Tibial nerve (tissue), 4 donors: ENCODE data around the gene FANCC. TPM values are rescaled to one million over a fixed set of nuclear protein-coding genes. Genes with fewer than 3 reads are reported as not detected.

ENCODE experiments used
- DNase-seq, 2 donors: peaks; one replicate each; pipeline ENCODE4 v3.0.0-alpha.2; 2019; ENCODE audit warnings: low spot score in 2 of 2
- H3K27ac ChIP-seq, 4 donors: fragments of 200-600 bp; sonication (generic) in 3 of 4; one replicate each; pipeline ENCODE4 v1.5.1; 2017 to 2019; ENCODE audit warnings: mild to moderate bottlenecking in 1 of 4
- H3K27me3 ChIP-seq, 2 donors: fragments of 200-600 bp; sonication (generic) in 1 of 2; one replicate each; pipeline versions ENCODE4 v1.5.1 to v1.6.0; 2017 to 2019
- H3K36me3 ChIP-seq, 3 donors: fragments of 200-600 bp; sonication (generic); one replicate each; pipeline ENCODE4 v1.5.1; 2018 to 2019
- H3K4me1 ChIP-seq, 4 donors: fragments of 200-600 bp; sonication (generic) in 3 of 4; one replicate each; pipeline ENCODE4 v1.5.1; 2017 to 2019
- H3K4me3 ChIP-seq, 4 donors: fragments of 200-600 bp; sonication (generic) in 3 of 4; one replicate each; pipeline ENCODE4 v1.5.1; 2017 to 2019; ENCODE audit warnings: mild to moderate bottlenecking in 1 of 4, moderate library complexity in 1 of 4
- H3K9me3 ChIP-seq, 4 donors: fragments of 200-600 bp; sonication (generic) in 3 of 4; one replicate each; pipeline ENCODE4 v1.5.1; 2017 to 2019
- CTCF ChIP-seq, 5 experiments: fragments of 200-600 bp in 3 of 5; fragments of 450-650 bp in 2 of 5; sonication (generic) in 3 of 5; IDR thresholded peaks; one replicate each; pipeline ENCODE4 v1.5.1; 2016 to 2019; ENCODE audit warnings: antibody characterized with exemption in 5 of 5, mild to moderate bottlenecking in 3 of 5, moderate library complexity in 2 of 5
- EP300 ChIP-seq, 2 donors: sonication (generic); formaldehyde crosslinking; IDR thresholded peaks; one replicate each; pipeline ENCODE4 v1.6.1; 2017; ENCODE audit warnings: antibody characterized with exemption in 2 of 2, mild to moderate bottlenecking in 1 of 2
- POLR2A ChIP-seq, 2 donors: fragments of 450-650 bp; IDR thresholded peaks; one replicate each; pipeline ENCODE4 v1.6.1; 2017; ENCODE audit warnings: antibody characterized with exemption in 2 of 2, mild to moderate bottlenecking in 2 of 2, moderate library complexity in 2 of 2
- WGBS, 2 donors: methylation state at CpG; one replicate each; pipeline ENCODE4 v1.1.5; 2018; 5-methylcytosine and 5-hydroxymethylcytosine counted together
- total RNA-seq, 4 donors: library from RNA; depleted of rRNA; stranded (reverse); fragments of >200 nt; gene quantifications; one replicate each; pipeline ENCODE4 v1.1.0, GENCODE V29; 2016

Gene FANCC
- total RNA-seq, 4 donors from 2014 or later, result 6.5 to 12.6 (median 10.2) TPM

DNA sequence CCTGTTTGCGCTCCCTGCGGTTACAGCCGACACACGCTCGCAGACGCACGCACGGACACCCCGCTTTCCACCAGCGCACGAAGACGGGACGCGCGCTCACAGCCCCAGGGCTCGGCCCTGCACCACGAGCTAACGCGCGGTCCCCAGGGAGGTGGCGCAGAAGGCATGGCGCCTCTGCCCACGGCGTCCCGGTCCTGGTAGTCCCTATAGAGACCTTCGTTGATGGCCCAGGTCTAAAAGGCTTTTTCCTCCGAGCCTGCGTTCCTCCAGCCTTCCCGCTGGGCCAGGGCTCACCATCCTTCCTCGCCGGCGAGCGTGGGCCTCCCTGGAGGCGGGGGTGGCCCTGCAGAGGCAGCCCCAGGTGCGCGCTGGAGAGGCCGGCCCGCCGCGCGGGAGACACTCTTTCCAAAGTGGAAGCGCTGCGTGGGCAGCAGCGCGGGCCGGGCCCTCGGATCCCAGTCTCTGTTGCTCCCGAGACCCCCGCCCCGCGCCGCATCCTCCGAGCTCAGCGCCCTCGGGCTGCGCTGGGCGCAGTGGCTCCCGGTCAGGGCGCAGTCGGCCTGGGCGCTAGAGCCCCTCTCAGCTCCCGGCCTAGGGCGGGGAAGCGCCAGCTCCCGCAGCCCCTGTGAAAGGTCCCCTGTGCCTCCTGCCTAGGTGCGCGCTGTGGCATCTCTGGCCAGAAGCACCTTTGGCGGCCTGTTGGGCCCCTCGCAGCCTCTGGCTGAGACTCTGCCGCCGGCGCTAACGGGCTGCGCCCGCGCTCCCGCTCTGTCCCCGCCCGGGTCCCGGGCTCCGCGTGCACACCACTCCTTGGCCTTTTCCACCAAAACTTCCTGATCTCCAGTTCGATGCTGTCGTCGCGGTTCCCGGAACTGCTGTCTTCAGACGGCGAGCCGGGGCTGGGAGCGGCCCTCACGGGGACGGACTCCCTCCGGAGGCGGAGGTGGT lies 31.9 kb upstream of the FANCC start:
- H3K4me1 ChIP-seq, result peaks cover 0 to 15% (median 7%) of the 10 kb centered on the region in 4 donors
- no peaks in the 10 kb centered on the region for H3K36me3 ChIP-seq
- no peak overlapping the region for H3K27ac ChIP-seq
- no peaks in the 10 kb centered on the region for H3K9me3 ChIP-seq
- WGBS, 2 donors, result 7 to 11% methylated on average over 34 to 69 of the region's 95 CpGs
- TF ChIP-seq EP300 (IDR thresholded peaks at IDR 0.05), result no peak
- no peak for TF ChIP-seq CTCF (IDR thresholded peaks at IDR 0.05)
- no peak for TF ChIP-seq POLR2A (IDR thresholded peaks at IDR 0.05)
- H3K4me3 ChIP-seq, result peak overlapping the region; percentile 7 to 47 (median 22)
- H3K27me3 ChIP-seq, result peaks cover 0 to 31% of the 10 kb centered on the region in 2 donors
- no peak for DNase-seq

DNA sequence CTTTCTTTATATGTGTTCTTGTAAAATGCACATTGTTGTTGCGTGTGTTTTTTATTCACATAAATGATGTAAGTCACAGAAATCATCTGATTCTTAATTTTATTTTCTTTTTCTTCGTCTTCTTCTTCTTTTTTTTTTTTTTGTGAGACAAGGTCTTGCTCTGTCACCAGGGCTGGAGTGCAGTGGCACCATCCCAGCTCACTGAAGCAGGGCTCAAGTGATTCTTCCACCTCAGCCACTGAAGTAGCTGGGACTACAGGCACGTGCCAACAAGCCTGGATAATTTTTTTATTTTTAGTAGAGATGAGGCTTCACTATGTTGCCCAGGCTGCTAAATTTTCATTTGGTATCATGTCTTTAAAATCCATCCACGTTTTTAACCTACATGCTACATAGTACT lies 28.5 kb upstream of the FANCC start:
- no peak overlapping the region for H3K27ac ChIP-seq
- DNase-seq, result no peak
- H3K27me3 ChIP-seq, result peaks cover 0 to 30% of the 10 kb centered on the region in 2 donors
- TF ChIP-seq POLR2A (IDR thresholded peaks at IDR 0.05), result no peak
- TF ChIP-seq CTCF (IDR thresholded peaks at IDR 0.05), result no peak
- TF ChIP-seq EP300 (IDR thresholded peaks at IDR 0.05), result no peak
- no peak overlapping the region for H3K4me3 ChIP-seq
- H3K36me3 ChIP-seq, result no peaks in the 10 kb centered on the region
- no peaks in the 10 kb centered on the region for H3K9me3 ChIP-seq
- H3K4me1 ChIP-seq, result peaks cover 0 to 15% (median 7%) of the 10 kb centered on the region in 4 donors
- WGBS, 2 donors, result 79 to 82% methylated on average over 4 of the region's 4 CpGs

DNA sequence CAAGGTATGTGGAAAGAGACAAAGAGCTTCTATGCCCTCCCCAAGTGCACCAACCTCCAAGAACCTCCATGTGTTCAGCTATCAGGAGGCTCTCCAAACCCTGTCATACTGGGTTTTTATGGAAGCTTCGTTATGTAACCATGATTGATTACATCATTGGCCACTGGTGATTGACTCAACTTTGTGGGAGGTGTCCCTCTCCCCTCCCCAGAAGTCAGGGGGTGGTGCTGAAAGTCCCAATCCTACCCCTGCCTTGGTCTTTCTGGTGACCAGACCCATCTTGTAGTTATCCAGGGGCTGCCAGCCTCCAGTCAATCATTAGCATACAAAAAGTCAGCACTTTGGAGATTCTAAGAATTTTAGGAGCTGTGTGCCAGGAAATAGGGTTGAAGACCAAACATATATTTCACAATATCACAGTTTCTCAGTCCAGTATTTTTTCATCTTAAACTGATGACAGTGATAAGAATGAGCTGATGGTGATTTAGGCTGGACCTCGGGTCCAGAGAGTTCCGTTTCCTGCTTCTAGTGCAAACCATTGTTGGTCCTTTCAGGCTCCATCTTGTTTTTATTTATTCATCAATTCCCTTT lies 27.3 kb upstream of the FANCC start:
- Histone ChIP-seq H3K4me3 (no peak overlapping the region), H3K9me3 (no peaks in the 10 kb centered on the region), H3K27me3 (peaks cover 0 to 19% of the 10 kb centered on the region in 2 donors), H3K36me3 (no peaks in the 10 kb centered on the region), H3K4me1 (peaks cover 0 to 13% (median 7%) of the 10 kb centered on the region in 4 donors), H3K27ac (no peak overlapping the region)
- TF ChIP-seq POLR2A (IDR thresholded peaks at IDR 0.05) (no peak), EP300 (IDR thresholded peaks at IDR 0.05) (no peak), CTCF (IDR thresholded peaks at IDR 0.05) (no peak)
- no peak for DNase-seq
- 76 to 89% methylated on average over 3 of the region's 3 CpGs for WGBS, 2 donors

DNA sequence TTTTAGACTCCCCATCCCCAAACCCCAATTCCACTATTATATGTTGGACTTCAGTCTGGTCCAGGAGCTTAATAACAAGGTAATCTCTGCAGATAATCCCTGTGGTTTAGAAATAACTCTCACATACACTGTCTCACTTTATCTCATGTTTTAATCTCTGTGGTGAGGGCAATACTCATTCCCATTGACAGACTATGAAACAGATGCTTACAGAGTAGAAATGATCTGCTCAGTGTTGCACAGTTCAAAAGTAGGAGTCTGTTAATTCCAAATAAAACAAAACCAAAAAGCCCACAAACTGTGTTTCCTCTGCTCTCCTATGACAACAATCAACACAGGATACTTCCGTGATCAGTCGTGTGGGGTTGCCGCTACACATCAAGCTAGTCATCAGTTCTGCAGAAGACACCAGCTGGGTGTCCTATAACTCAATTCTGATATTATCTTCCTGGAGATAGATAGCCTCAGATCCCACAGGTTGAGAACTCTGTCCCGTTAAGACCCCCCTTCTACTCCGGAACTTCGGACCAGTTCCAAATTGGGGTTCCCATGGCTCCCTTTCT lies 26.3 kb upstream of the FANCC start:
- Histone ChIP-seq H3K27ac (no peak overlapping the region), H3K4me1 (peaks cover 0 to 3% (median 0%) of the 10 kb centered on the region in 4 donors), H3K36me3 (no peaks in the 10 kb centered on the region), H3K4me3 (no peak overlapping the region), H3K27me3 (peaks cover 0 to 9% of the 10 kb centered on the region in 2 donors), H3K9me3 (no peaks in the 10 kb centered on the region)
- DNase-seq, result no peak
- WGBS, 2 donors, result 87 to 91% methylated on average over 6 of the region's 6 CpGs
- TF ChIP-seq CTCF (IDR thresholded peaks at IDR 0.05) (no peak), POLR2A (IDR thresholded peaks at IDR 0.05) (no peak), EP300 (IDR thresholded peaks at IDR 0.05) (no peak)
